H9 (cell line): ENCODE results near the gene ADAMTS17. TPM values are rescaled to one million over a fixed set of nuclear protein-coding genes. Genes with fewer than 3 reads are reported as not detected.

Experiments
- DNase-seq: peaks from one replicate; pipeline ENCODE4 v3.0.0-alpha.2; 2017
- H2AFZ ChIP-seq: one replicate; pipeline ENCODE4 v1.6.1; 2013; ENCODE audit warnings: mild to moderate bottlenecking, low read length, control low read depth, moderate library complexity
- H2AK5ac ChIP-seq: 2 replicates; pipeline ENCODE4 v1.6.1; 2013; ENCODE audit warnings: low read length, control low read depth, mixed read lengths; ENCODE audit not compliant: insufficient read length
- H2BK120ac ChIP-seq: one replicate; pipeline ENCODE4 v1.6.1; 2013; ENCODE audit warnings: low read depth, mild to moderate bottlenecking, low read length, control low read depth, inconsistent platforms; ENCODE audit not compliant: poor library complexity, severe bottlenecking
- H2BK12ac ChIP-seq: 2 replicates; pipeline ENCODE4 v1.6.1; 2013; ENCODE audit warnings: low read length, control low read depth, mixed read lengths, low read depth; ENCODE audit not compliant: insufficient read length
- H2BK15ac ChIP-seq: 2 replicates; pipeline ENCODE4 v1.6.1; 2013; ENCODE audit warnings: low read depth, low read length, control low read depth
- H2BK20ac ChIP-seq: one replicate; pipeline ENCODE4 v1.6.1; 2013; ENCODE audit warnings: low read depth, mild to moderate bottlenecking, low read length, control low read depth, inconsistent platforms; ENCODE audit not compliant: poor library complexity, severe bottlenecking
- H2BK5ac ChIP-seq: 2 replicates; pipeline ENCODE4 v1.6.1; 2013; ENCODE audit warnings: low read length, control low read depth, mixed read lengths; ENCODE audit not compliant: insufficient read length
- H3K14ac ChIP-seq: 2 replicates; pipeline ENCODE4 v1.6.1; 2013; ENCODE audit warnings: low read length, control low read depth; ENCODE audit not compliant: insufficient read depth
- H3K18ac ChIP-seq: 2 replicates; pipeline ENCODE4 v1.6.1; 2013; ENCODE audit warnings: low read depth, mild to moderate bottlenecking, mixed read lengths, low read length, control low read depth; ENCODE audit not compliant: insufficient read length
- H3K23ac ChIP-seq: 2 replicates; pipeline ENCODE4 v1.6.1; 2013; ENCODE audit warnings: low read length, control low read depth, mixed read lengths, low read depth; ENCODE audit not compliant: insufficient read length
- H3K23me2 ChIP-seq: 2 replicates; pipeline ENCODE4 v1.6.1; 2013; ENCODE audit warnings: low read depth, mild to moderate bottlenecking, mixed read lengths, low read length, control low read depth; ENCODE audit not compliant: insufficient read length, poor library complexity, severe bottlenecking
- H3K27ac ChIP-seq: 2 replicates; pipeline ENCODE4 v1.5.1; 2013; ENCODE audit warnings: low read length, control low read depth, mixed read lengths, low read depth; ENCODE audit not compliant: insufficient read length
- H3K27me3 ChIP-seq: 2 replicates; pipeline ENCODE4 v1.6.1; 2013; ENCODE audit warnings: low read length, control low read depth, inconsistent platforms; ENCODE audit not compliant: insufficient read depth
- H3K4ac ChIP-seq: 2 replicates; pipeline ENCODE4 v1.6.1; 2013; ENCODE audit warnings: low read depth, mild to moderate bottlenecking, control low read depth, inconsistent platforms, low read length, moderate library complexity
- H3K4me1 ChIP-seq: 2 replicates; pipeline ENCODE4 v1.6.1; 2013; ENCODE audit warnings: low read length, control low read depth, inconsistent platforms; ENCODE audit not compliant: insufficient read depth
- H3K4me2 ChIP-seq: 2 replicates; pipeline ENCODE4 v1.6.1; 2013; ENCODE audit warnings: low read length, control low read depth, mixed read lengths; ENCODE audit not compliant: insufficient read length, insufficient read depth
- H3K56ac ChIP-seq: 2 replicates; pipeline ENCODE4 v1.6.1; 2013; ENCODE audit warnings: low read depth, mild to moderate bottlenecking, mixed read lengths, low read length, control low read depth; ENCODE audit not compliant: insufficient read length
- H3K79me1 ChIP-seq: 2 replicates; pipeline ENCODE4 v1.6.1; 2013; ENCODE audit warnings: low read depth, mild to moderate bottlenecking, moderate library complexity, low read length, control low read depth, inconsistent platforms; ENCODE audit not compliant: insufficient read depth, poor library complexity, severe bottlenecking
- H3K79me2 ChIP-seq: 2 replicates; pipeline ENCODE4 v1.6.1; 2013; ENCODE audit warnings: low read length, control low read depth, inconsistent platforms; ENCODE audit not compliant: insufficient read depth
- H3K9ac ChIP-seq: 2 replicates; pipeline ENCODE4 v1.6.1; 2013; ENCODE audit warnings: low read length, control low read depth, mixed read lengths; ENCODE audit not compliant: insufficient read length; ENCODE audit errors: extremely low read depth
- H3K9me3 ChIP-seq: one replicate; pipeline ENCODE4 v1.6.1; 2013; ENCODE audit warnings: low read depth, low read length, inconsistent platforms; ENCODE audit not compliant: control insufficient read depth
- H3T11ph ChIP-seq: one replicate; pipeline ENCODE4 v1.6.1; 2013; ENCODE audit warnings: mild to moderate bottlenecking, low read length, control low read depth, inconsistent platforms
- H4K20me1 ChIP-seq: one replicate; pipeline ENCODE4 v1.6.1; 2013; ENCODE audit not compliant: control insufficient read depth, insufficient read length, insufficient read depth
- H4K5ac ChIP-seq: 2 replicates; pipeline ENCODE4 v1.6.1; 2013; ENCODE audit warnings: low read depth, mild to moderate bottlenecking, mixed read lengths, low read length, control low read depth; ENCODE audit not compliant: insufficient read length
- H4K8ac ChIP-seq: replicated peaks from 2 replicates; pipeline ENCODE4 v1.6.1; 2013; ENCODE audit warnings: low read length, control low read depth, mixed read lengths, low read depth; ENCODE audit not compliant: insufficient read length
- H4K91ac ChIP-seq: 2 replicates; pipeline ENCODE4 v1.6.1; 2013; ENCODE audit warnings: low read depth, mild to moderate bottlenecking, moderate library complexity, mixed read lengths, low read length, control low read depth; ENCODE audit not compliant: insufficient read length
- H3K27ac Mint-ChIP-seq, 3 experiments: 2 replicates in 2 of 3; 3 replicates in 1 of 3; pipeline ENCODE4 v1.8.0; 2020 to 2021; ENCODE audit warnings: mixed read lengths in 3 of 3, mild to moderate bottlenecking in 1 of 3, moderate library complexity in 1 of 3
- H3K27me3 Mint-ChIP-seq: 2 replicates; pipeline ENCODE4 v1.8.0; 2021; ENCODE audit warnings: low read depth, mild to moderate bottlenecking, moderate library complexity, mixed read lengths
- H3K36me3 Mint-ChIP-seq, 3 experiments: 2 replicates in 2 of 3; 3 replicates in 1 of 3; pipeline ENCODE4 v1.8.0; 2020 to 2021; ENCODE audit warnings: low read depth in 3 of 3, mixed read lengths in 3 of 3; ENCODE audit not compliant: insufficient read depth in 1 of 3
- H3K4me1 Mint-ChIP-seq, 2 experiments: 2 replicates each; pipeline ENCODE4 v1.8.0; 2020; ENCODE audit warnings: mixed read lengths in 2 of 2
- H3K4me3 Mint-ChIP-seq, 2 experiments: 2 replicates in 1 of 2; 3 replicates in 1 of 2; pipeline ENCODE4 v1.8.0; 2020 to 2021; ENCODE audit warnings: mild to moderate bottlenecking in 2 of 2, mixed read lengths in 2 of 2, moderate library complexity in 1 of 2
- H3K9me3 Mint-ChIP-seq, 2 experiments: 2 replicates in 1 of 2; 3 replicates in 1 of 2; pipeline ENCODE4 v1.8.0; 2020; ENCODE audit warnings: mild to moderate bottlenecking in 2 of 2, mixed read lengths in 2 of 2, moderate library complexity in 1 of 2
- CTCF ChIP-seq: fragments of 200-600 bp; sonication (generic); conservative IDR thresholded peaks from 3 replicates; pipeline ENCODE4 v1.8.0; 2021; ENCODE audit warnings: antibody characterized with exemption, mild to moderate bottlenecking
- whole genome bisulfite sequencing: extraction: QIAGEN DNeasy Blood & Tissue Kit; methylation state at CpG from one replicate; pipeline ENCODE4 v1.1.7; 2013; ENCODE audit warnings: missing lambda C conversion rate, low lambda C conversion rate, mixed read lengths; ENCODE audit not compliant: insufficient read length; ENCODE audit errors: extremely low coverage; 5-methylcytosine and 5-hydroxymethylcytosine counted together
- total RNA-seq: library from RNA; stranded (reverse); gene quantifications from 2 replicates; pipeline ENCODE4 v1.2.1, GENCODE V29; 2021

ADAMTS17 gene
- total RNA-seq, 1 experiment from 2014 or later, result 2.9 TPM

- no peak overlapping the region for H2AK5ac ChIP-seq
- no peak overlapping the region for H4K8ac ChIP-seq
- no peak overlapping the region for H2AFZ ChIP-seq
- H3K79me1 ChIP-seq, result no peaks in the 10 kb centered on the region
- peaks cover 7% of the 10 kb centered on the region; the same call in 1 of the 2 replicates for H3K4me1 ChIP-seq
- no peak overlapping the region for H3K18ac ChIP-seq
- no peaks in the 10 kb centered on the region for H4K20me1 ChIP-seq
- H3K4ac ChIP-seq, result no peak overlapping the region
- H3K4me3 Mint-ChIP-seq, result no peak overlapping the region
- H2BK5ac ChIP-seq, result no peak overlapping the region
- no peaks in the 10 kb centered on the region for H3K9me3 Mint-ChIP-seq
- peak overlapping the region; percentile 39; the same call in 1 of the 2 replicates for H3K14ac ChIP-seq
- no CpG with 5 or more reads among the region's 3 CpGs for WGBS
- peaks cover 11% of the 10 kb centered on the region in 2 experiments for H3K4me1 Mint-ChIP-seq
- no peaks in the 10 kb centered on the region; the same call in 1 of the 2 replicates for H3K27me3 Mint-ChIP-seq
- H3K27me3 ChIP-seq, result no peaks in the 10 kb centered on the region
- TF ChIP-seq CTCF, result no peak
- no peak overlapping the region for H3K56ac ChIP-seq
- DNase-seq, result no peak
- H3K9me3 ChIP-seq, result no peaks in the 10 kb centered on the region
- no peak overlapping the region for H4K91ac ChIP-seq
- H2BK120ac ChIP-seq, result no peak overlapping the region
- no peaks in the 10 kb centered on the region for H3K23me2 ChIP-seq
- H3K27ac ChIP-seq, result no peak overlapping the region
- no peaks in the 10 kb centered on the region for H3K36me3 Mint-ChIP-seq
- H4K5ac ChIP-seq, result no peak overlapping the region
- H2BK15ac ChIP-seq, result no peak overlapping the region
- no peaks in the 10 kb centered on the region for H3K79me2 ChIP-seq
- no peak overlapping the region for H3K4me2 ChIP-seq
- H3K23ac ChIP-seq, result no peak overlapping the region
- no peak overlapping the region for H3K9ac ChIP-seq
- no peak overlapping the region for H3K27ac Mint-ChIP-seq
- no peak overlapping the region for H2BK20ac ChIP-seq
- no peak overlapping the region for H2BK12ac ChIP-seq
- H3T11ph ChIP-seq, result no peak overlapping the region
Measured at GRCh38 chr15:100094127-100094510, 247.7 kb downstream of the ADAMTS17 start.
